Measurements from ENCODE around the gene YLPM1.

DNA sequence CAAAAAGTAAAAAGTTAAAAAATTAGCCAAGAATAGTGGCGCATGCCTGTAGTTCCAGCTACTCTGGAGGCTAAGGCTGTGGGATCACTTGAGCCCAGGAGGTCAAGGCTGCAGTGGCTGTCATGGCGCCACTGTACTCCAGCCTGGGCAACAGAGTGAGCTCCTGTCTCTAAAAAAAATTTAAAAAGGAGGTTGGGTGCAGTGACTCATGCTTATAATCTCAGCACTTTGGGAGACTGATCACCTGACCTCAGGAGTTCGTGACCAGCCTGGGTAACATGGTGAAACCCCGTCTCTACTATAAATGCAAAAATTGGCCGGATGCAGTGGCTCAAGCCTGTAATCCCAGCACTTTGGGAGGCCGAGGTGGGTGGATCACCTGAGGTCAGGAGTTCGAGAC lies 8.2 kb upstream of the YLPM1 start:
- no peak for TF ChIP-seq SP1 (IDR thresholded peaks at IDR 0.05)
- no peak for TF ChIP-seq BHLHE40 (IDR thresholded peaks at IDR 0.05; ENCODE audit: borderline replicate concordance)
- TF ChIP-seq FOXA1 (IDR thresholded peaks at IDR 0.05), result no peak
- TF ChIP-seq, protein P1, sequence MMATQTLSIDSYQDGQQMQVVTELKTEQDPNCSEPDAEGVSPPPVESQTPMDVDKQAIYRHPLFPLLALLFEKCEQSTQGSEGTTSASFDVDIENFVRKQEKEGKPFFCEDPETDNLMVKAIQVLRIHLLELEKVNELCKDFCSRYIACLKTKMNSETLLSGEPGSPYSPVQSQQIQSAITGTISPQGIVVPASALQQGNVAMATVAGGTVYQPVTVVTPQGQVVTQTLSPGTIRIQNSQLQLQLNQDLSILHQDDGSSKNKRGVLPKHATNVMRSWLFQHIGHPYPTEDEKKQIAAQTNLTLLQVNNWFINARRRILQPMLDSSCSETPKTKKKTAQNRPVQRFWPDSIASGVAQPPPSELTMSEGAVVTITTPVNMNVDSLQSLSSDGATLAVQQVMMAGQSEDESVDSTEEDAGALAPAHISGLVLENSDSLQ (IDR thresholded peaks at IDR 0.05), result no peak
- TF ChIP-seq CTBP1 (IDR thresholded peaks at IDR 0.05; ENCODE audit: borderline replicate concordance), result no peak
- TF ChIP-seq FOXK2 (IDR thresholded peaks at IDR 0.05), result no peak
- TF ChIP-seq SUZ12 (IDR thresholded peaks at IDR 0.05), result no peak
- no peak for TF ChIP-seq TARDBP (IDR thresholded peaks at IDR 0.05)
- TF ChIP-seq LEF1 (IDR thresholded peaks at IDR 0.05; ENCODE audit: borderline replicate concordance), result no peak
- TF ChIP-seq NFRKB (IDR thresholded peaks at IDR 0.05), result no peak

All from HEK293T (cell line).